H9 (cell line): ENCODE results near the gene PUM2. TPM values are rescaled to one million over a fixed set of nuclear protein-coding genes. Genes with fewer than 3 reads are reported as not detected.

ENCODE experiments used
- DNase-seq: peaks from one replicate; pipeline ENCODE4 v3.0.0-alpha.2; 2017
- H2AFZ ChIP-seq: one replicate; pipeline ENCODE4 v1.6.1; 2013; ENCODE audit warnings: mild to moderate bottlenecking, low read length, control low read depth, moderate library complexity
- H2AK5ac ChIP-seq: 2 replicates; pipeline ENCODE4 v1.6.1; 2013; ENCODE audit warnings: low read length, control low read depth, mixed read lengths; ENCODE audit not compliant: insufficient read length
- H2BK120ac ChIP-seq: one replicate; pipeline ENCODE4 v1.6.1; 2013; ENCODE audit warnings: low read depth, mild to moderate bottlenecking, low read length, control low read depth, inconsistent platforms; ENCODE audit not compliant: poor library complexity, severe bottlenecking
- H2BK12ac ChIP-seq: 2 replicates; pipeline ENCODE4 v1.6.1; 2013; ENCODE audit warnings: low read length, control low read depth, mixed read lengths, low read depth; ENCODE audit not compliant: insufficient read length
- H2BK15ac ChIP-seq: 2 replicates; pipeline ENCODE4 v1.6.1; 2013; ENCODE audit warnings: low read depth, low read length, control low read depth
- H2BK20ac ChIP-seq: one replicate; pipeline ENCODE4 v1.6.1; 2013; ENCODE audit warnings: low read depth, mild to moderate bottlenecking, low read length, control low read depth, inconsistent platforms; ENCODE audit not compliant: poor library complexity, severe bottlenecking
- H2BK5ac ChIP-seq: 2 replicates; pipeline ENCODE4 v1.6.1; 2013; ENCODE audit warnings: low read length, control low read depth, mixed read lengths; ENCODE audit not compliant: insufficient read length
- H3K14ac ChIP-seq: 2 replicates; pipeline ENCODE4 v1.6.1; 2013; ENCODE audit warnings: low read length, control low read depth; ENCODE audit not compliant: insufficient read depth
- H3K18ac ChIP-seq: 2 replicates; pipeline ENCODE4 v1.6.1; 2013; ENCODE audit warnings: low read depth, mild to moderate bottlenecking, mixed read lengths, low read length, control low read depth; ENCODE audit not compliant: insufficient read length
- H3K23ac ChIP-seq: 2 replicates; pipeline ENCODE4 v1.6.1; 2013; ENCODE audit warnings: low read length, control low read depth, mixed read lengths, low read depth; ENCODE audit not compliant: insufficient read length
- H3K23me2 ChIP-seq: 2 replicates; pipeline ENCODE4 v1.6.1; 2013; ENCODE audit warnings: low read depth, mild to moderate bottlenecking, mixed read lengths, low read length, control low read depth; ENCODE audit not compliant: insufficient read length, poor library complexity, severe bottlenecking
- H3K27ac ChIP-seq: 2 replicates; pipeline ENCODE4 v1.5.1; 2013; ENCODE audit warnings: low read length, control low read depth, mixed read lengths, low read depth; ENCODE audit not compliant: insufficient read length
- H3K27me3 ChIP-seq: 2 replicates; pipeline ENCODE4 v1.6.1; 2013; ENCODE audit warnings: low read length, control low read depth, inconsistent platforms; ENCODE audit not compliant: insufficient read depth
- H3K4ac ChIP-seq: 2 replicates; pipeline ENCODE4 v1.6.1; 2013; ENCODE audit warnings: low read depth, mild to moderate bottlenecking, control low read depth, inconsistent platforms, low read length, moderate library complexity
- H3K4me1 ChIP-seq: 2 replicates; pipeline ENCODE4 v1.6.1; 2013; ENCODE audit warnings: low read length, control low read depth, inconsistent platforms; ENCODE audit not compliant: insufficient read depth
- H3K4me2 ChIP-seq: 2 replicates; pipeline ENCODE4 v1.6.1; 2013; ENCODE audit warnings: low read length, control low read depth, mixed read lengths; ENCODE audit not compliant: insufficient read length, insufficient read depth
- H3K56ac ChIP-seq: 2 replicates; pipeline ENCODE4 v1.6.1; 2013; ENCODE audit warnings: low read depth, mild to moderate bottlenecking, mixed read lengths, low read length, control low read depth; ENCODE audit not compliant: insufficient read length
- H3K79me1 ChIP-seq: 2 replicates; pipeline ENCODE4 v1.6.1; 2013; ENCODE audit warnings: low read depth, mild to moderate bottlenecking, moderate library complexity, low read length, control low read depth, inconsistent platforms; ENCODE audit not compliant: insufficient read depth, poor library complexity, severe bottlenecking
- H3K79me2 ChIP-seq: 2 replicates; pipeline ENCODE4 v1.6.1; 2013; ENCODE audit warnings: low read length, control low read depth, inconsistent platforms; ENCODE audit not compliant: insufficient read depth
- H3K9ac ChIP-seq: 2 replicates; pipeline ENCODE4 v1.6.1; 2013; ENCODE audit warnings: low read length, control low read depth, mixed read lengths; ENCODE audit not compliant: insufficient read length; ENCODE audit errors: extremely low read depth
- H3K9me3 ChIP-seq: one replicate; pipeline ENCODE4 v1.6.1; 2013; ENCODE audit warnings: low read depth, low read length, inconsistent platforms; ENCODE audit not compliant: control insufficient read depth
- H3T11ph ChIP-seq: one replicate; pipeline ENCODE4 v1.6.1; 2013; ENCODE audit warnings: mild to moderate bottlenecking, low read length, control low read depth, inconsistent platforms
- H4K20me1 ChIP-seq: one replicate; pipeline ENCODE4 v1.6.1; 2013; ENCODE audit not compliant: control insufficient read depth, insufficient read length, insufficient read depth
- H4K5ac ChIP-seq: 2 replicates; pipeline ENCODE4 v1.6.1; 2013; ENCODE audit warnings: low read depth, mild to moderate bottlenecking, mixed read lengths, low read length, control low read depth; ENCODE audit not compliant: insufficient read length
- H4K8ac ChIP-seq: replicated peaks from 2 replicates; pipeline ENCODE4 v1.6.1; 2013; ENCODE audit warnings: low read length, control low read depth, mixed read lengths, low read depth; ENCODE audit not compliant: insufficient read length
- H4K91ac ChIP-seq: 2 replicates; pipeline ENCODE4 v1.6.1; 2013; ENCODE audit warnings: low read depth, mild to moderate bottlenecking, moderate library complexity, mixed read lengths, low read length, control low read depth; ENCODE audit not compliant: insufficient read length
- H3K27ac Mint-ChIP-seq, 3 experiments: 2 replicates in 2 of 3; 3 replicates in 1 of 3; pipeline ENCODE4 v1.8.0; 2020 to 2021; ENCODE audit warnings: mixed read lengths in 3 of 3, mild to moderate bottlenecking in 1 of 3, moderate library complexity in 1 of 3
- H3K27me3 Mint-ChIP-seq: 2 replicates; pipeline ENCODE4 v1.8.0; 2021; ENCODE audit warnings: low read depth, mild to moderate bottlenecking, moderate library complexity, mixed read lengths
- H3K36me3 Mint-ChIP-seq, 3 experiments: 2 replicates in 2 of 3; 3 replicates in 1 of 3; pipeline ENCODE4 v1.8.0; 2020 to 2021; ENCODE audit warnings: low read depth in 3 of 3, mixed read lengths in 3 of 3; ENCODE audit not compliant: insufficient read depth in 1 of 3
- H3K4me1 Mint-ChIP-seq, 2 experiments: 2 replicates each; pipeline ENCODE4 v1.8.0; 2020; ENCODE audit warnings: mixed read lengths in 2 of 2
- H3K4me3 Mint-ChIP-seq, 2 experiments: 2 replicates in 1 of 2; 3 replicates in 1 of 2; pipeline ENCODE4 v1.8.0; 2020 to 2021; ENCODE audit warnings: mild to moderate bottlenecking in 2 of 2, mixed read lengths in 2 of 2, moderate library complexity in 1 of 2
- H3K9me3 Mint-ChIP-seq, 2 experiments: 2 replicates in 1 of 2; 3 replicates in 1 of 2; pipeline ENCODE4 v1.8.0; 2020; ENCODE audit warnings: mild to moderate bottlenecking in 2 of 2, mixed read lengths in 2 of 2, moderate library complexity in 1 of 2
- WGBS: extraction: QIAGEN DNeasy Blood & Tissue Kit; methylation state at CpG from one replicate; pipeline ENCODE4 v1.1.7; 2013; ENCODE audit warnings: missing lambda C conversion rate, low lambda C conversion rate, mixed read lengths; ENCODE audit not compliant: insufficient read length; ENCODE audit errors: extremely low coverage; 5-methylcytosine and 5-hydroxymethylcytosine counted together
- total RNA-seq: library from RNA; stranded (reverse); gene quantifications from 2 replicates; pipeline ENCODE4 v1.2.1, GENCODE V29; 2021
- TF ChIP-seq, protein P1 (sequence below): fragments of 200-600 bp; sonication (generic); conservative IDR thresholded peaks from 3 replicates; pipeline ENCODE4 v1.8.0; 2021; ENCODE audit warnings: antibody characterized with exemption, mild to moderate bottlenecking

The PUM2 gene
- total RNA-seq, 1 experiment from 2014 or later: 96.6 TPM

DNA sequence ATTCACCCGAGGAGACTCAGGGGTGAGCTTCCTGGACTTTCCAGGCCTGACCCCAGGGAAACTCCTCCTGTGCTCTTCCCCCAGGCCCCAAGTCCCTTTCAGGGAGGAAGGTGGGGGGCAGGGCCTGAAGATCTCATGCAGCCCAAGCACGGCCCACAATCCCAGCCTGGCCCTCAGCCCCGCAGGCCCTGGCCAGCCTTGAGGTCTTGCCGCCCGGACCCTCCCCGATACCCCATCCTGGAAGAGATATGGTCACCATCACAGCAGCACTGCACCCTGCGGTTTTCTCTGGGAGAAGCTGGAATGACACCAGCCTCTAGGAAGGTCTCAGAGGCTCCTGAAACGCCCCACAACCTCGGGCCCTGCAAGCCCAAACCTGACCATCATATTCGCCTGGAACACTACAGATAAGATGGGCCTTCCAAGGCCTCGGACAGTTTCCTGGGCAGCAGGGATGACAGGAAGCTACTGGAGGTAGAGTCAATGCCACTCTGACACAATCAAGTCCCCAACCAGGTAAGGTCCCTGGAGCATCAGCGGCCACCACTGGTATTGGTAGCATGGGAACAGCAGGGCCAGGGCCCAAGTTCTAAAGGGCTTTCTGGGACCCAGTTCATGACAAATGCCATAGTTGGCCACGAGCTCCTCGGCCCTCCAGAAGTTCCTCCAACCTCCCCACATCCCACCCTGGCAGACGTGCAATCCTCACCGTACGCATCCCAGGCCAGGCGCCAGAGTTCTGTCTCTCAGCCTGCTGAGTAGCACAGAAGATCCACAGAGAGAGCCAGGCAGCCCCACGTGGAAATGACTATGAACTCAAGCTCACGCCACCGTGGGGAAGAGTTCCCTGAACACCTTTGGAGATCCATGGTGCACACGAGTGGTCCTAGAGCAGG is 134.3 kb downstream of the PUM2 start:
- no peak overlapping the region for H4K5ac ChIP-seq
- H3K79me2 ChIP-seq: peaks cover 15% of the 10 kb centered on the region; the same call in 1 of the 2 replicates
- no peaks in the 10 kb centered on the region for H3K9me3 ChIP-seq
- no peaks in the 10 kb centered on the region for H3K23me2 ChIP-seq
- Mint-ChIP-seq H3K27me3 (no peaks in the 10 kb centered on the region), H3K4me3 (no peak overlapping the region), H3K9me3 (no peaks in the 10 kb centered on the region), H3K27ac (peak overlapping the region in 2 of 3 experiments; percentile 32 to 57; a peak in 3 of 7 replicates), H3K36me3 (peaks cover 12 to 20% (median 14%) of the 10 kb centered on the region in 3 experiments), H3K4me1 (peaks cover 24 to 36% of the 10 kb centered on the region in 2 experiments)
- H3K4me2 ChIP-seq: no peak overlapping the region
- no peaks in the 10 kb centered on the region; the same call in 1 of the 2 replicates for H3K4me1 ChIP-seq
- DNase-seq: no peak
- TF ChIP-seq, protein P1, sequence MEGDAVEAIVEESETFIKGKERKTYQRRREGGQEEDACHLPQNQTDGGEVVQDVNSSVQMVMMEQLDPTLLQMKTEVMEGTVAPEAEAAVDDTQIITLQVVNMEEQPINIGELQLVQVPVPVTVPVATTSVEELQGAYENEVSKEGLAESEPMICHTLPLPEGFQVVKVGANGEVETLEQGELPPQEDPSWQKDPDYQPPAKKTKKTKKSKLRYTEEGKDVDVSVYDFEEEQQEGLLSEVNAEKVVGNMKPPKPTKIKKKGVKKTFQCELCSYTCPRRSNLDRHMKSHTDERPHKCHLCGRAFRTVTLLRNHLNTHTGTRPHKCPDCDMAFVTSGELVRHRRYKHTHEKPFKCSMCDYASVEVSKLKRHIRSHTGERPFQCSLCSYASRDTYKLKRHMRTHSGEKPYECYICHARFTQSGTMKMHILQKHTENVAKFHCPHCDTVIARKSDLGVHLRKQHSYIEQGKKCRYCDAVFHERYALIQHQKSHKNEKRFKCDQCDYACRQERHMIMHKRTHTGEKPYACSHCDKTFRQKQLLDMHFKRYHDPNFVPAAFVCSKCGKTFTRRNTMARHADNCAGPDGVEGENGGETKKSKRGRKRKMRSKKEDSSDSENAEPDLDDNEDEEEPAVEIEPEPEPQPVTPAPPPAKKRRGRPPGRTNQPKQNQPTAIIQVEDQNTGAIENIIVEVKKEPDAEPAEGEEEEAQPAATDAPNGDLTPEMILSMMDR: no peak
- no peak overlapping the region for H2BK120ac ChIP-seq
- no peak overlapping the region for H3K56ac ChIP-seq
- no CpG with 5 or more reads among the region's 22 CpGs for WGBS
- no peaks in the 10 kb centered on the region for H4K20me1 ChIP-seq
- H4K91ac ChIP-seq: no peak overlapping the region
- no peak overlapping the region for H3T11ph ChIP-seq
- H3K27ac ChIP-seq: no peak overlapping the region
- no peak overlapping the region for H3K18ac ChIP-seq
- no peak overlapping the region for H3K9ac ChIP-seq
- no peak overlapping the region for H2BK5ac ChIP-seq
- H2BK20ac ChIP-seq: no peak overlapping the region
- H2AK5ac ChIP-seq: no peak overlapping the region
- H3K23ac ChIP-seq: no peak overlapping the region
- H4K8ac ChIP-seq: no peak overlapping the region
- H2BK12ac ChIP-seq: no peak overlapping the region
- H2AFZ ChIP-seq: no peak overlapping the region
- H2BK15ac ChIP-seq: no peak overlapping the region
- H3K4ac ChIP-seq: no peak overlapping the region
- H3K27me3 ChIP-seq: no peaks in the 10 kb centered on the region
- no peak overlapping the region for H3K14ac ChIP-seq
- no peaks in the 10 kb centered on the region for H3K79me1 ChIP-seq
